ENCODE data around the gene SPACA1.
"Not testable (repeated sequence)": the region's sequence is repeated elsewhere in the genome, so short reads cannot be mapped to it uniquely, and the experiment has no call there.

SPACA1 gene, protein sequence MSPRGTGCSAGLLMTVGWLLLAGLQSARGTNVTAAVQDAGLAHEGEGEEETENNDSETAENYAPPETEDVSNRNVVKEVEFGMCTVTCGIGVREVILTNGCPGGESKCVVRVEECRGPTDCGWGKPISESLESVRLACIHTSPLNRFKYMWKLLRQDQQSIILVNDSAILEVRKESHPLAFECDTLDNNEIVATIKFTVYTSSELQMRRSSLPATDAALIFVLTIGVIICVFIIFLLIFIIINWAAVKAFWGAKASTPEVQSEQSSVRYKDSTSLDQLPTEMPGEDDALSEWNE

DNA sequence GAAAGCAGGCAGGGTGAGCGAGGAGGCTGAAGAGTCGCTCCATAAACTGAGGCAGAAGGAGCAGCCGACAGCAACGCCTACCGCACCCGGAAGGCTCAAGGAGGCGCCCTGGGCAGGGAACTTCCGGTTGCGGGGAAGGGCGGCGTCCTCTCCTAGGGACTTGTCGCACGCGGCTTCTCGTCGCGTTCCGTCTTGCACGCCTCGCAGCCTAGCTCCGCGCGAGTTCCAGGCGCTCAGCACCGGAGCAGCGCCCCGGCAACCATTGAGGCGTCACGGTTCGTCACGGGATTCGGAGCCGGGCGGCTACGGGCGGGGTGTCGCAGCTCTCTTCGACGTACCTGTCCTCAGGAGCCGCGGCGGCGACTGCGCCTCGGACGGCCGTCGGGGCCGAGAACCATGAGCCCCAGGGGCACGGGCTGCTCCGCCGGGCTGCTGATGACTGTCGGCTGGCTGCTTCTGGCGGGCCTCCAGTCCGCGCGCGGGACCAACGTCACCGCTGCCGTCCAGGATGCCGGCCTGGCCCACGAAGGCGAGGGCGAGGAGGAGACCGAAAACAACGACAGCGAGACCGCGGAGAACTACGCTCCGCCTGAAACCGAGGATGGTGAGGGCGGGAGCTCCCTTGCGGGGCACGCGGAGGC lies at the start of gene SPACA1:
TSS of gene SPACA1 (plus strand) at position 332 of the 641 bp plus-strand sequence. CDS start at position 397, 65 bp downstream.
- no peak for DNase-seq (ENCODE audit: low spot score)

GRCh38 chr6:88000713-88001112 lies 46.9 kb upstream of the SPACA1 start:
- no peak for DNase-seq (ENCODE audit: low spot score)

DNA sequence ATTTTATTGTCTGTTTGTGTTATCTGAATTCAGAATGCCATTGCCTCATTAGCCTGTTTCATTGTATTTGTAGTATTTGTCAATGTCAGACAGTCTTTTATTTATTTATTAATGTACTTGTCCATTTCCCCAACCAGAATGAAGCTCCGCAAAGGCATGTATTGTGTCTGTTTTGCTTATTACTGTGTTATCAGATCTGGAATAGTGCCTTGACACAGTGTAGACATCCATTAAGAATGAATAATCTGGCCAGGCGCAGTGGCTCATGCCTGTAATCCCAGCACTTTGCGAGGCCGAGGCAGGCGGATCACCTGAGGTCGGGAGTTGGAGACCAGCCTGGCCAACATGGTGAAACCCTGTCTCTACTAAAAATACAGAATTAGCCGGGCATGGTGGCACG lies 46.4 kb upstream of the SPACA1 start:
- not testable (repeated sequence) for DNase-seq (ENCODE audit: low spot score)

- no peak for DNase-seq (ENCODE audit: low spot score)
Observed at GRCh38 chr6:88004707-88005106, 42.9 kb upstream of the SPACA1 start.

DNA sequence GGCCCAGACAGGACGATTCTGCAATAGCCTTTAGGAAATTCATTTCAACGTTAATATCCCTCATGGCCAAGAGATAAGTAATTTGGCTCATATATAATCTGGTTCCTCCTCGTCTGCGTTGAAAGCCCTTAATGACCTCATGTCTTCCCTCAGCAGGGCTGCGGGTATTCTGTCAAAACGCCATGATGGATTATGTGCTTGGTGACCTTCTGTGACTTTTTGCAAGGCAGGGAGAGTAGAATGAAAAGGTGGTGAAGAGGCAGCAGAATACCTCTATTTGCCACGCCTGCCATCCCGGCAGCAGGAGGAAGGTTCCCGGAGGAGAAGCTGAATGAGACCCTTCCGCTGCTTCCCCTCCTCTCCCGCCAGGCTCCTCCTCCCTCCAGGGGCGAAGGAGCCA lies 41.1 kb upstream of the SPACA1 start:
- DNase-seq (ENCODE audit: low spot score): no peak

DNA sequence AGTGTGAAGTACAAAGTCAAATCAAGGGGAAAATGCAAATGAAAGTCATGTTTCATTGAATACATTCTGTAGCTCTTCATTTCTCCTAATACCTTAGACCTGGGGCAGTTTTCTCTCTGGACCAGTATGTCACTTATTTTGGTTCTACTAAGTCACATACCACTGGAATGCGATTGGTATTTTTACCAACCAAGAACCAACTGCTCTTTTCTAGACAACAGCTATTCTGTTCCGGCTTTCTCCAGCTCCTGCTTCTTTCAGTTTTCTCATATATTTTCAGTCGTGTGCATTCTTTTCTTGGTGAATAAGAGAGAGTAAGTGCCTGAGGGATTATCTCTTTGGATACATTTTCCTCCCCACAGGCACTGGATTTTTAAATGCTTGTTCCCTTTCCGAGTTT lies 39.2 kb upstream of the SPACA1 start:
- DNase-seq (ENCODE audit: low spot score): no peak

GRCh38 chr6:88008831-88009231 lies 38.8 kb upstream of the SPACA1 start:
- no peak for DNase-seq (ENCODE audit: low spot score)

DNA sequence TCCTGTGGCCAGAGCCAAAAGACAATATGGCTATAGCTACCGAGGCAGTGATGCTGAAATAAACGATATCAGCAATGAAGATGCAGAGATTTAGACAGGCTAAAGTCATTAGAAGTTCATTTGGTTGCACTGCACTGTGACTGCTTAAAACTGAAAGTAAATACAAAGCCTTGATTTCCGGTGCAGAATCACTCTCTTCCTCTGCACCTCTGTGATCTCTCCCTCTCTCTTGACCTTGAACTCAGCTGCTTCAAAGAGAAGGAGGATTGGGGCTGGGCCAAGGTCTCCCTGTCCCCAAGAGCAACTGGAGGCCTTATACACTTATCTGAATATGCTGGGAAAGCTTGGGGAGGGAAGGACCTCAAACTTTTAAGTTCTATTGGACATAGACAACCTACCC lies 34.6 kb upstream of the SPACA1 start:
- DNase-seq (ENCODE audit: low spot score): no peak

GRCh38 chr6:88013554-88013953 lies 34.1 kb upstream of the SPACA1 start:
- no peak for DNase-seq (ENCODE audit: low spot score)

DNA sequence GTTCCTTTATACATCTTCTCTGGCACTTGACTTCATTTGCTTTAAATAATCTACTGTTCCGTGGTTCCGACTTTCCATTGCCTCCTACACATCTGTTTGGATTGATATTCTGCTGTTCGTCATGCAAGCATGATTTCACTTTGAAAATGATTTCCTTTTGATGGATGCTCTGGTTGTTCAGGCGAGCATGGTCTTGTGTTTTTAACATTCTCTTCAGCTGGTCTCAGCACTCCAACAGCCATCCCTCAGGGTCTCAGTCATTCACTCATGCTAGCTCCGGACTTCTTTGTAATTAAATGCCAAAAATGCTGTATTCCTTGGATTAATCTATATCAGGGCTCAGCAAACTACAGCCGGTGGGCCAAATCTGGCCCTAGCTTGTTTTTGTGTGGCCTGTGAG lies 27.2 kb upstream of the SPACA1 start:
- no peak for DNase-seq (ENCODE audit: low spot score)

DNA sequence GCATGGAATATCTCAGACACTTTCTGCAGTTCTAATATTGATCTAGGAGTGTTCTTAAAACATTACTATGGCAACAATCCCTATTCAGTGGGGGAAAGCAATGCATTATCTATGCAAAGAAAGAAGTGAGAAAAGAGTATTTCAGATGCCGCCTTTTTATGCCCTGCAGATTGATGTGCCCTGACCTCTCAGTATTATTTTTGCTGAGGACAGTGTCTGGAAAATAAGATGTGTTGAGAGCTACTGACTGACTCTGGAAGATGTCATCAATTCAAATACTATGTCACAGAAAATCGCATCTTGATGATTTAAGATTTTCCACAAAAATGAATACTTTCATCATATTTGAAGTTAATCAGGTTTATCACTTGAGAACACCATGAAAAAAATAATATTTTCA lies 22.9 kb upstream of the SPACA1 start:
- no peak for DNase-seq (ENCODE audit: low spot score)

GRCh38 chr6:88031550-88031949 lies 16.1 kb upstream of the SPACA1 start:
- no peak for DNase-seq (ENCODE audit: low spot score)

- DNase-seq (ENCODE audit: low spot score): no peak
Observed at GRCh38 chr6:88044530-88044929, 3.1 kb upstream of the SPACA1 start.

GRCh38 chr6:88045521-88046136 lies 2.0 kb upstream of the SPACA1 start:
- DNase-seq (ENCODE audit: low spot score): no peak

- DNase-seq (ENCODE audit: low spot score): no peak
Observed at GRCh38 chr6:88048578-88048977, 937 bp downstream of the SPACA1 start.

GRCh38 chr6:88050140-88050818 lies 2.6 kb downstream of the SPACA1 start:
- no peak for DNase-seq (ENCODE audit: low spot score)

DNA sequence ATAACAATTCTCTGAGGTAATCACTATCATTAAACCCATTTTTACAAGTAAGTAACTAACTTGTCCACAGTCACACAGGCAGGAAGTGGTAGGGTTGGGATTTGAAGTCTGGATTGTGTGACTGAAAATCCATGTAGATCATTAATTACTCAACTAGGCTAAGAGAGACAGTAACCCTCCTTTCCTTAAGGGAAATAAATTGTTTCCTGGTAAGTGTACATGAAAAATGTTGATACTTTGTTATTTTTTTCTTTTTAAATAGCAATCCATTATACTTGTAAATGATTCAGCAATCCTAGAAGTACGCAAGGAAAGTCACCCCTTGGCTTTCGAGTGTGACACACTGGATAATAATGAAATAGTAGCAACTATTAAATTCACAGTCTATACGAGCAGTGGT lies 11.6 kb downstream of the SPACA1 start:
- DNase-seq (ENCODE audit: low spot score): no peak

DNA sequence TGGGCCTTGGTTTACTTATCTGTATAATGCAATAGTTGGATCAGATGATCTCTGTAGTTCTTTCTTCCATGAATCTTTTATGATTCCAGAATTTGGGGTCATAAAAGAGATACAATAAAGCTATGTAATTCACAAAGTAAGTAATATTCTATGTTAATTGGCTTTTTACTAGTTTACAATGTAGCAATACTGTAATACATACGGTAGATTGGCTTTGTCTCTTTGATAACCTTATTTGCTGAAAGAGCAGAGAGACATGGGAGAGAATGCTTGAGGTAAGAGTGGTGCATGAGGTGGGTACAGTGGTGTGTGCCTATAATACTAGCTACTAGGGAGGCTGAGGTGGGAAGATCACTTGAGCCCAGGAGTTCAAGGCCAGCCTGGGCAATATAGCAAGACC lies 14.7 kb downstream of the SPACA1 start:
- no peak for DNase-seq (ENCODE audit: low spot score)

DNA sequence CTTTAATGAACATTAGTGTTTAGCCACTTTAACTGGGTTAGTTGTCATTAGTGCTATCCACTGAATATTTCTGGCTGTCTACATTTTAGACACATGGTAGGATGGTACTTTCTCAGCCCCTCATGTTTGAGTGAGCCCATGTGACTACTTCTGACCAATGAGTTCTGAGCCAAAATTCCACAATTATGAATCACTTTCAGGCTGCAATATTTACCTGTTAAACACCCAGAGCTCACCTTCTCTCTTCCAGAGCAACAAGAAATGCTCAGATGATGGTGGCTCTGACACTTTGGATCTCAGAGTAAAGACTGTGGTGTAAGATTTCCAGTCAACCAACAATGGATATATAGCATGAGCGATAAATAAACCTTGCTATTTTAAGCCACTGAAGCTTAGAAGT lies 24.8 kb downstream of the SPACA1 start:
- no peak for DNase-seq (ENCODE audit: low spot score)

GRCh38 chr6:88074791-88075190 lies 27.1 kb downstream of the SPACA1 start:
- DNase-seq (ENCODE audit: low spot score): no peak

- no peak for DNase-seq (ENCODE audit: low spot score)
Observed at GRCh38 chr6:88077305-88077704, 29.7 kb downstream of the SPACA1 start.

DNA sequence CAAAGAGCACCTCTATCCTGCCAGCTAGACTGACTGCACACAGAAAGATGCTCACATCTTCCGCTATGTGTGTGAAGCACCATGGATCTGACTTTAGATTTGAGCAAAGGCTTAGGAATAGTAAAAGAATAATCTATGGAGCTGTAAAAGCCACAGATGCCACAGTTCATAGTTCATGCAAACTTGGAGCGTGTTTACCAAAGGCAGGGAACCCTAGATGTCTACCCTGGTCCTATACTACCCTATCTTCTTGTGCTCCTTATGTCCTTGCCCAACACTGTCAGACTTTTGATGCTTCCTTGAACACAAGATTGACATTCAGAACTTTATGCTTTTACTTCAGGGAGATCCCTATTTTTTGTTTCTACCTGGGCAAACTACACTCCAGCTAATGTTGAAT lies 39.2 kb downstream of the SPACA1 start:
- DNase-seq (ENCODE audit: low spot score): no peak

GRCh38 chr6:88089708-88090107 lies 42.1 kb downstream of the SPACA1 start:
- DNase-seq (ENCODE audit: low spot score): no peak
